Measurements from ENCODE around the gene CTIF. TPM values are rescaled to one million over a fixed set of nuclear protein-coding genes. Genes with fewer than 3 reads are reported as not detected.
A peak's percentile ranks its signal among the peaks of the same experiment; 100 is the strongest.

CTIF gene
- total RNA-seq, 1 experiment from 2014 or later: 95.8 TPM

DNA sequence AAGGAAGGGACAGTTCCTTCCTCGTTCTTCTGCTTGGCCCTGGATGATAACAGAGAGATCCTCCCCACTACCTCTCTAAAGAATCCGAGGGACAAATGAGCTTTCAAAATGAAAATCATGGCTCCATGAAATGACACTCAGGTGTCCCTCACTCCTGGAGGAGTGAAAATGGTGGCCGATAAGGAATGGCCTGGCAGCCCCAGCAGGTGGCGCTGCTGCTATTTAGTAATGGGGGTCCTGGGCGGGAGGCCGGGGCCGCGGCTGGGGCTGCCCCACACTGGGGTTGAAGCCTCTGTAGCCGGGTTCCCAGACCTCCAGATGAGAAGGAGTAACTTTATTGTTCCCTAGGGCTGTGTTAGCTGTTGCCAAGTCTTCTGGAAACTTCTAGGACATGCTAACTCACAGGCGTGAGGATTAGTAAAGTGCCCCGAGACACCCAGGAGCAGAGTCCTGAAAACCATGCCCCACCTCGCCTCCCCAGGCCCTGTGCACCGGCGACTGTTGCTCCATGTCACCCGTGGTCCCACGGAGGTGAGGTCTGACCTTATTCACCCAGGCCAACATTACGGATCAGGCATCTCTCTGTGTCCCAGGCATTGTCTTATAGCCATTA lies 138.0 kb downstream of the CTIF start:
- intact Hi-C loops (cut with micrococcal nuclease): loop anchor here (1.0 to 10.0 kb wide), 5 partner anchors 98 to 561 kb away; no protein-coding TSS in a partner anchor
- no peak overlapping the region for H3K4me3 Mint-ChIP-seq (ENCODE audit: unreplicated experiment)
- no TSS peak for BruUV-seq (replicated peaks)
- peak; percentile 61 for DNase-seq (ENCODE audit: unreplicated experiment)
- POLR2A ChIA-PET: interaction anchor here (0.6 kb wide), 1 partner anchor 399 kb away, joined by 3 read pairs; no protein-coding TSS in a partner anchor
- no peaks in the 10 kb centered on the region for H3K9me3 Mint-ChIP-seq (ENCODE audit: unreplicated experiment)
- peaks cover 25% of the 10 kb centered on the region for H3K36me3 Mint-ChIP-seq (ENCODE audit: insufficient read depth, unreplicated experiment)
- no peak overlapping the region for H3K27ac Mint-ChIP-seq (ENCODE audit: low read depth, unreplicated experiment)
- CTCF ChIA-PET: interaction anchor here (0.5 to 5.3 kb wide), 21 partner anchors 11 to 1141 kb away, joined by 3 to 33 read pairs (median 3); no protein-coding TSS in a partner anchor
- no peaks in the 10 kb centered on the region for H3K4me1 Mint-ChIP-seq (ENCODE audit: insufficient read depth, unreplicated experiment)
- no peaks in the 10 kb centered on the region for H3K27me3 Mint-ChIP-seq (ENCODE audit: insufficient read depth, unreplicated experiment)
- TF ChIP-seq, protein P1, sequence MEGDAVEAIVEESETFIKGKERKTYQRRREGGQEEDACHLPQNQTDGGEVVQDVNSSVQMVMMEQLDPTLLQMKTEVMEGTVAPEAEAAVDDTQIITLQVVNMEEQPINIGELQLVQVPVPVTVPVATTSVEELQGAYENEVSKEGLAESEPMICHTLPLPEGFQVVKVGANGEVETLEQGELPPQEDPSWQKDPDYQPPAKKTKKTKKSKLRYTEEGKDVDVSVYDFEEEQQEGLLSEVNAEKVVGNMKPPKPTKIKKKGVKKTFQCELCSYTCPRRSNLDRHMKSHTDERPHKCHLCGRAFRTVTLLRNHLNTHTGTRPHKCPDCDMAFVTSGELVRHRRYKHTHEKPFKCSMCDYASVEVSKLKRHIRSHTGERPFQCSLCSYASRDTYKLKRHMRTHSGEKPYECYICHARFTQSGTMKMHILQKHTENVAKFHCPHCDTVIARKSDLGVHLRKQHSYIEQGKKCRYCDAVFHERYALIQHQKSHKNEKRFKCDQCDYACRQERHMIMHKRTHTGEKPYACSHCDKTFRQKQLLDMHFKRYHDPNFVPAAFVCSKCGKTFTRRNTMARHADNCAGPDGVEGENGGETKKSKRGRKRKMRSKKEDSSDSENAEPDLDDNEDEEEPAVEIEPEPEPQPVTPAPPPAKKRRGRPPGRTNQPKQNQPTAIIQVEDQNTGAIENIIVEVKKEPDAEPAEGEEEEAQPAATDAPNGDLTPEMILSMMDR (IDR thresholded peaks at IDR 0.05; ENCODE audit: unreplicated experiment): peak; percentile 78

DNA sequence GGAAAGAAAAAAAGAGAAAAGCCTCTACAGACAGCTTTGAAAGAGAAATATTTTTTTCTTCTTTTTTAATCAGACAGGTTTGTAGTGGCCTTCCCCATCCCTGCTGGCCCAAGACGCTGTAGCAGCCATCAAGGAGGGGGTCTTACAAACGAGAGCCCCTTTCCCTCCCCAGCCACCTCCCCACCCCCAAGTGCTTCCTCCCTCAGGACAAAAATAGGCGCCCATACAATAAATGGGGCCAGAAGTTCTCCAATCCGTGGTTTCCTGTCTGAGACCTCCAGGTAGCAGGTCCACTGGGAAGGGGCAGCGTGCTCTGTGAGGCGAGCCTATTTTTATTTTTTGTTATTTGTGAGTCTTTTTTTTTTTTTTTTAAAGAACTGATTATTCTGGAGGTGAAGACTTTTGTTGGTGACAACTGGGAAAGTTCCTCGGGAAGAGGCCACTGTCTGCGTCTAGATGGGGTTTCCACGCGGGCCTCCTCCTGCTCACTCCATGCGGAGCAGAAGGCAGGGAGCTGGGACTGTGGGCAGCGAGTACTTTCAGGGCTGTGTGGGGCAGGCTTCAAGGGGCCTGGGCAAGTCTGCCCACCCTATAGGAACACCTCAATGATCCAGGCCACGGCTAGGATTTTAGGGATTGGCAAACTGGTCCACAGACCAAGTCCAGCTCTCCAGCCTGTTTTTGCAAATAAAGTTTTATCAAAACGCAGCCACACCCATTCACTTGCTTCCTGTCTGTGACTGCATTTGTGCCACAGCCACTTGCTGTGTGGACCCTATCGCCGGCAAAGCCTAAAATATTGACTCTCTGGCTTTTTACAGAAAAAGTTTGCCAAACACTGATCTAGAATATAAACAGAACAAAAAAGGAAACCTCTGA lies 139.6 kb downstream of the CTIF start:
- intact Hi-C loops (cut with micrococcal nuclease): loop anchor here (5.0 to 10.0 kb wide), 3 partner anchors 96 to 364 kb away; no protein-coding TSS in a partner anchor
- Mint-ChIP-seq H3K4me3 (ENCODE audit: unreplicated experiment) (no peak overlapping the region), H3K9me3 (ENCODE audit: unreplicated experiment) (no peaks in the 10 kb centered on the region), H3K27me3 (ENCODE audit: insufficient read depth, unreplicated experiment) (no peaks in the 10 kb centered on the region), H3K4me1 (ENCODE audit: insufficient read depth, unreplicated experiment) (no peaks in the 10 kb centered on the region), H3K27ac (ENCODE audit: low read depth, unreplicated experiment) (no peak overlapping the region), H3K36me3 (ENCODE audit: insufficient read depth, unreplicated experiment) (peaks cover 29% of the 10 kb centered on the region)
- no TSS peak for BruUV-seq (replicated peaks)
- POLR2A ChIA-PET: no interaction called here
- DNase-seq (ENCODE audit: unreplicated experiment): no peak
- TF ChIP-seq, protein P1 (IDR thresholded peaks at IDR 0.05; ENCODE audit: unreplicated experiment): no peak
- CTCF ChIA-PET: interaction anchor here (0.5 to 5.3 kb wide), 11 partner anchors 10 to 833 kb away, joined by 3 to 33 read pairs (median 3); partner anchors contain the start of gene DYM

DNA sequence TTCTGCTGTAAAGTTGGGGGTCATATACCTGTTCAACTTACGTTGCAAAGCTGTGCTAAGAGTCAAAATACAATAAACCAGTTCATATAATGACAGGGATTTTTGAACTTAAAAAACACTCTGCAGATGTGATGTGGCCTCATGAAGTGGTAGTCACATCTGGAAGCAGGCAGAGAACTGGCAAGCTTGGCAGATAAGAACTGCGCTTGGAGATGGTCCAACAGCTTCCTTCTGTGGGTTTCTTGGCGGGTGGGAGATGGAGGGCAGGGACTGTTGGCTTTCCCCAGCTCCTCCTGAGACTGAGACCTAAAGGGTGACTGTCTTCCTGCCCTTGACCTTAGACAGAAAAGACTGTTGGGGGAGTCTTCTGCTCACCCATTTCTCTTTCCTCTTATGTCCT lies 140.4 kb downstream of the CTIF start:
- H3K27ac Mint-ChIP-seq (ENCODE audit: low read depth, unreplicated experiment): no peak overlapping the region

More for the DNA sequence above, 140.4 kb downstream of the CTIF start:
- Mint-ChIP-seq H3K36me3 (ENCODE audit: insufficient read depth, unreplicated experiment) (peaks cover 29% of the 10 kb centered on the region), H3K27me3 (ENCODE audit: insufficient read depth, unreplicated experiment) (no peaks in the 10 kb centered on the region), H3K4me1 (ENCODE audit: insufficient read depth, unreplicated experiment) (no peaks in the 10 kb centered on the region), H3K9me3 (ENCODE audit: unreplicated experiment) (no peaks in the 10 kb centered on the region), H3K4me3 (ENCODE audit: unreplicated experiment) (no peak overlapping the region)
- CTCF ChIA-PET: interaction anchor here (0.5 to 1.6 kb wide), 6 partner anchors 204 to 782 kb away, joined by 3 to 8 read pairs (median 4); partner anchors contain the start of gene DYM
- POLR2A ChIA-PET: no interaction called here
- DNase-seq (ENCODE audit: unreplicated experiment): no peak
- BruUV-seq (replicated peaks): no TSS peak
- TF ChIP-seq, protein P1 (IDR thresholded peaks at IDR 0.05; ENCODE audit: unreplicated experiment): no peak
- intact Hi-C loops (cut with micrococcal nuclease): loop anchor here (5.0 to 10.0 kb wide), 3 partner anchors 96 to 363 kb away; no protein-coding TSS in a partner anchor

Measured in MCF 10A (cell line).